HG03064 (cell line): ENCODE measurements around the gene SPTBN2.

Experiments
- ATAC-seq: cut with Tn5 transposase; IDR thresholded peaks from one replicate; pipeline ENCODE4 v1.9.1; 2021; ENCODE audit warnings: low read depth; ENCODE audit not compliant: unreplicated experiment

SPTBN2 gene

GRCh38 chr11:66686801-66687750, 41.9 kb downstream of the SPTBN2 start:
- ATAC-seq, result no peak

GRCh38 chr11:66686100-66686785, 42.8 kb downstream of the SPTBN2 start:
- no peak for ATAC-seq

DNA sequence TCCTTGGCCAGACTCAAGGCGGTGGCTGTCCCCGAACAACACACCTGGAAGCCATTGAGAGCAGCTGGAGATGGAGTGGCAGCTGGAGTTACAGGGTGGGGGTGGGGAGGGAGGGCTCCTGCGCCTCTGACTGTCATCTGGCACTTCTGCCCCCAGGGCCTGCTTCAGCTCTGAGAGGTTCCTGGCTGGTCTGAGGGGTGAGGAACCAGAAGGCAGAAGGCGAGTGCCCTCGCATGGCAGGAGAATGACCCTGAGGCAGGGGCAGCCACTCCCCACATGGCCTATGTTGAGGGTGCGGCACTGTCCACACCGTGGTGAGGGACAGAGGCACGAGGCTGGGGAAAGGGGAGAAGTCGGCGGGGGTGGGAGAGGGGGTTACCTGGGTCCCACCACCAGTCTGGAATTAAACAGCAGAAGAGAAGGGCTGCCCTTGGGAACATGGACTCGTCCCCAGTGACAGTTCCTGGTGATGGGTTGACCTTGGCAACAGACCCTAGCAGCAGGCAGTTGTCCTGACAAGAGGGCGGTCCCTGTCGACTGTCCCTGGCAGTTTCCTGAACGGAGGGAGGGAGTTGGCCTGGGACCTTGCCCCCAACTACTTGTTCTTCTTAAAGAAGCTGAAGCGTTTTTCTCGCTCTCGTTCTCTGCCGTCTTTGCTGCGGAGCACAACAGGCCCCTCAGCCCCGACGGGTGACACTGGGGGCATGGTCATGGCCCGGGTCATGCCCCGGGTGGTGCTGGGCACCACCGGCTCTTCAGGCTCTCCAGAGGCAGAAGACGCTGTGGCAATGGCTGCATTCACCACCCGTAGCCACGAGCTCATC, 43.5 kb downstream of the SPTBN2 start:
- ATAC-seq, result no peak

- ATAC-seq, result no peak
Observed at GRCh38 chr11:66684635-66685034, 44.4 kb downstream of the SPTBN2 start.

DNA sequence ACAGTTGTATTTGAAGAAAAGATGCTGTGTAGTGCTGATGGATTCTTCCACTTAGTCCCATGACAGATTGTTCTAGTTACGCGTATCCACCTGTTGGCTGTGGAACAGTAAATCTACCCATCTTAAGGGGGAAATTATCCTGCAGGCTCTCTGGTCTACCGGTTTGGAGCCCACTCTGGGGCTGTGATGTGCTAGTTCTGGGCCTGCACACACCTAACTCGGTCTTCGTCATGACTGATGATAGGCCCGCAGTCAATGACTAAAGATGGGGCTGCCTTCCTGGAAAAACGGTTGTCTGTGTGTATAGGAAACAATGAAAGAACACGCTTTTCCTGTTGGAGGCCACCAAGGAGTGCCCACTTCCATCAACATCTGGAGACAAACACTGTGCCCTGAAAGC, 45.1 kb downstream of the SPTBN2 start:
- ATAC-seq, result no peak

- ATAC-seq, result no peak
Observed at GRCh38 chr11:66680966-66681645, 47.9 kb downstream of the SPTBN2 start.

GRCh38 chr11:66677599-66678375, 51.2 kb downstream of the SPTBN2 start, which contains the start of gene RBM4B:
RBM4B (minus strand) TSS chr11:66677887; CDS start chr11:66677079, 808 bp downstream.
- ATAC-seq, result peak; percentile 78

GRCh38 chr11:66676931-66677598, 52.0 kb downstream of the SPTBN2 start:
- ATAC-seq, result no peak

DNA sequence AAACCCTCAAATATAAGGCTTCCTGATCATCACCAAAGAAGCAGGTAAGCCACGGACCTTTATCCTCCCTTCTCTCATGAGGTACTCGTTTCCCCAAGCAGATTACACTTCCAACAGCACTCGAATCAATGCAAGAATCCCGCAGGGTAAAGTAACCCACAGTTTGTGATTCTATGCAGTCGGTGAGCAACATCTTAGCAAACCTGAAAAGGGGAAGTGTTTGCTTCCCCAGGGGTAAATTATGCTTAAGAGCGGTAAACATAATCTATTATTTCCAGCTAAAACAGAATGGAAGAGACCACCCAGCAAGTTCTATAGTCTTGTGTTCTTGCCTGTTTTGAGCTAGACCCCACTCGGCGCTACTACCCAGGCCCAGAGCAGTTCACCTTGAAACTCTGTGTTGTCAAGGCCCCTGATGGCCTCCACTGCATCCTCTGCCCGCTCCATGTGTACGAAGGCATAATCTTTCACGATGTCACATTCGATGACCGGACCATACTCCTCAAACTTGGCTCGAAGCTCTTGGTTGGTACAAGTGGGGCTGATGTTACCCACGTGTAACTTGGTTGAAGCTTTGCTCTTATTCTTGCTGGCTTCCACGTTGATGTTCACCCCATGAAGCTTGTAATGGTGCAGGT, 52.6 kb downstream of the SPTBN2 start:
- no peak for ATAC-seq

DNA sequence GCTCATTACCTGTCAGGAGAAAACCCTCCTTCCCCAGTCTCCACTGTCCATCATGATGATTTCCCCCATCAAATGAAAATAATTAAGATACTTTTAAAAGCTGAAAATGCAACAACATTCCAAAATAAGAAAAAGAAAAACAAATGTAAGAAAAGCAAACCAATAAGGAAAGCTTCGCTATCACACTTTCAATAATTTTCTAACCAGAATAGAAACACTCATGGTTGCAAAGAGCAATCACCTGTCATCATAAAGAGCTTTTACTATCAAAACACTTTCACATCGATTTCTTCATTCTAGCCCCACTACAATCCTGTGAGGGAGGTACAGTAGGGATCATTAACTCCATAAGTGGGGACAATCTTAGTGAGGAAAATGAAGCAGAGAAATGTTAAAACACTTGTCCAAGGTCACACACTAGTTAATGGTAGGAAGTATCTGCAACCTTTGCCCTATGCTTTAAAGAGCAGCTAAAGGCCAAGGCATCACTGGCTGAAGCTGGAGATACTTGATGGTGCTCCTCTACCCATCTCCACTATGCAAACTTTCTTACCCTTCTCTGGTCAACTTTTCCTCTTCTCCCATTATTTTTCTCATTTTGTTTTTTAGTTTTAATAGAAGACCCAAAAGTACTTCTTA, 53.9 kb downstream of the SPTBN2 start:
- no peak for ATAC-seq

DNA sequence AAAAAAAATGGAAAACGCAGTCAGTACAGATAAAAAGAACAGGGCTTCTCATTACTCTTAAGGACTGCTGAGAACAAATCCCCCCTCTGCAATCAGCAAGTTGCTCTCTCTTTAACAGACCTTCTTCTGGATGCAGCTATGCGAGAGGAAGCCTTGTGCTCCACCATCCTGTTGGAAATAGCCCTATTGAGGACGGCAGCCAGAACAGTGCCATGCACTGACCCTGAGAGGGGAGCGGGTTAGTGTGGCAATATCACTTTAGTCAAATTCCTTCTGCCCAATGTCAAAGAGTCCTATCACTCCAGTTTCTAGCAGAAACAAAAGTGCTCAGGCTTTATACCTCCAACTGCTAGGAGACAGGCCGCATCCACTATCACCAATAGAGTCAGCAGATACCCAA, 58.2 kb downstream of the SPTBN2 start:
- ATAC-seq, result no peak

- ATAC-seq, result no peak
Observed at GRCh38 chr11:66665369-66665768, 63.6 kb downstream of the SPTBN2 start.

DNA sequence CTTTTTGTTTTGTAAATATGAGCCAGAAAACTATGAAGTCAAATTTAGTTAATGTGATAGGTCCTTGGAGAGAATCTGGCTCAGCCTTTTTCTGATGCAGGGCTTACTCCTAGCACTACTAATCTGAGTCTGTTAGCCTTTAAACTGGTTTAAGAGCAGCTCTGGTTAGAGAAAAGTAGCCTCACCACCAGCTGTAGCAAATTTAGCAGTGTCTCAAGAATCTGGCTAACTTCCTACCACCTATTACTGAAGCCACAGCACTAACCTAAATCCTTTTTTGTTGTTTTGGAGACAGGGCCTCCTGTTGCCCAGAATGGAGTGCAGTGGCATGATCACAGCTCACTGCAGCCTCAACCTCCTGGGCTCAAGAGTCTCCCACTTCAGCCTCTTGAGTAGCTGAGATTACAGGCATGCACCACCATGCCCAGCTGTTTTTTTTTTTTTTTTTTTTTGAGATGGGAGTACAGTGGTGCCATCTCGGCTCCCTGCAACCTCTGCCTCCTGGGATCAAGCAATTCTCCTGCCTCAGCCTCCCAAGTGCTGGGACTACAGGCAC, 65.2 kb downstream of the SPTBN2 start:
- no peak for ATAC-seq

DNA sequence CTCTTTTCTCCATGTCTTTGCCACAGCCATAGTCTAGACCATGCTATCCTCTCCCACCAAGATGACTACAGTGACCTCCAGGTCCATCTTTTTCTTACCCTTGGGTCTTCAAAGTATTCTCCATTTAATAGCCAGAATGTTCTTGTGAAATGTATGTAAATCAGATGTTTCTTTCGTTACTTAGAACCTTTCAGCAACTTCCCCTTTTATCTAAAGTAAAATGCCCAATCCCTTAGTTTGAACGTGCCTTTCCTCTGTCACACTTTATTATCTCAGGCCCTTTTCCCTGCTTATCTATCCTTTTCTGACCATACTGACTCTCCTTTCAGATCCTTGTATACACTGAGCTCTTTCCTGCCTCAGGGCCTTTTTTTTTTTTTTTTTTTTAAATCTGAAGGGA, 69.3 kb downstream of the SPTBN2 start:
- no peak for ATAC-seq

DNA sequence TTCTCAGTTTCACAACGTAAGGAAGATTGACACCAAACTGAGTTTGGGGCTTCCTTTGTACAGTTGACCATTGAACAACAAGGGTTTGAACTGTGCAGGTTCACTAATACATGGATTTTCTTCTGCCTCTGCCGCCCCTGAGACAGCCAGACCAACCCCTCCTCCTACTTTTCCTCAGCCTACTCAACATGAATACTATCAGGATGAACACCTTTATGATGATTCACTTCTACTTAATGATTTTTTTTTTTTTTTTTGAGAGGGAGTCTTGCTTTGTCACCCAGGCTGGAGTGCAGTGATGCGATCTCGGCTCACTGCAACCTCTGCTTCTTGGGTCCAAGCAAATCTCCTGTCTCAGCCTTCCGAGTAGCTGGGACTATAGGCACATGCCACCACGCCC, 75.9 kb downstream of the SPTBN2 start:
- ATAC-seq, result no peak

GRCh38 chr11:66652651-66653050, 76.4 kb downstream of the SPTBN2 start:
- ATAC-seq, result no peak

DNA sequence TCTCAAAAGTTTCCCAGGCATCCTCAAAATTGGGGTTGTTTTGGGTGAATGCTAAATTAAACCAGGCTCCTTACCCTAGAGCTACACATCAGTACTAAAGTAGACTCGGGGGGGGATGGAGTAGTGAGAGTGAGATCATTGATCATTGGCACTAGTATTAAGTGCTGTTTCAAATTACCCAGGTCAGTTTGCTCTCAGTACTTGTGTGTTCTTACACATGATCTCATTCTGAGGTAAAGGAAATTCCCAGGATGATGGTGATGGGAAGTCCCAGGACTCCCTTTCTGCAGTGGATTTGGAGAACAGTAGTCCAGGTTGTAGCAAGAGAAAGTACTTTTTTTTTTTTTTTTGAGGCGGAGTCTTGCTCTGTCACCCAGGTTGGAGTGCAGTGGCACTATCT, 78.0 kb downstream of the SPTBN2 start:
- no peak for ATAC-seq

DNA sequence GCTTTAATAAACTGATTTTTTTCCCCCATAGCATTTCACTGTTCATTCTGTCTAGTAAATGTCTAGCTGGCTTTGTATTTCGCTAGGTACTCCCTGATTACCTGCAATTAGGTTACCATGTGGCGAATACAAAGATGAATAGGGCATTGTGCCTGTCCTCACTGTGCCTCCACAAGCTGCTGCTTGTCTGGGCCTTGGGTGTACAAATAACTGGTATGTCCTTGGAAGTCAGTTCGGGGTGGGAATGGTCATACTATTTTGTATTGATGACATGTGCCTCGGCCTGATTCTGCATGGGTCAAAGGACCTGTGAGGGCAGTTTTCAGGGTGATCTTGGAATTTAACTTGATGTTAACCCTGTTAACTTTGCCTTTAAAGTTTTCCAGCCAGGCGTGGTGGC, 79.1 kb downstream of the SPTBN2 start:
- no peak for ATAC-seq
